GM12873 (cell line): ENCODE measurements around the gene URB1.

Source experiments
- CTCF ChIP-seq: IDR thresholded peaks from 2 replicates; pipeline ENCODE4 v1.5.1; 2012; ENCODE audit warnings: low read depth, mild to moderate bottlenecking, moderate library complexity, low read length, control low read depth; ENCODE audit not compliant: insufficient read depth; ENCODE audit errors: missing control alignments

Gene URB1

GRCh38 chr21:32303385-32303784 lies 89.4 kb downstream of the URB1 start:
- no peak for TF ChIP-seq CTCF

GRCh38 chr21:32302560-32302959 lies 90.3 kb downstream of the URB1 start:
- no peak for TF ChIP-seq CTCF

GRCh38 chr21:32301596-32301995 lies 91.2 kb downstream of the URB1 start:
- no peak for TF ChIP-seq CTCF

GRCh38 chr21:32300117-32300681 lies 92.6 kb downstream of the URB1 start:
- TF ChIP-seq CTCF, result no peak

GRCh38 chr21:32299695-32300094 lies 93.1 kb downstream of the URB1 start:
- no peak for TF ChIP-seq CTCF

- TF ChIP-seq CTCF, result no peak
Measured at GRCh38 chr21:32298658-32299081, 94.1 kb downstream of the URB1 start, which contains the start of gene MRAP. Gene MRAP (plus strand): TSS chr21:32298855. CDS start chr21:32298972, 117 bp downstream.

GRCh38 chr21:32298148-32298559 lies 94.7 kb downstream of the URB1 start:
- TF ChIP-seq CTCF, result no peak
